G401 (cell line): ENCODE data around the gene PDE9A. TPM values are rescaled to one million over a fixed set of nuclear protein-coding genes. Genes with fewer than 3 reads are reported as not detected.

Source experiments
- DNase-seq: peaks from one replicate; pipeline ENCODE4 v3.0.0-alpha.2; 2015; ENCODE audit warnings: low spot score
- in situ Hi-C: cut with HindIII; loops from 2 replicates; pipeline ENCODE4 v1.10.0; 2016; ENCODE audit warnings: low sequenced_read_pairs, mixed read lengths
- total RNA-seq: library from RNA; depleted of rRNA; stranded (reverse); fragments of >200 nt; shearing (Covaris generic); gene quantifications from 2 replicates; pipeline ENCODE4 v1.2.3, GENCODE V29; 2014

The PDE9A gene
- total RNA-seq, 1 experiment from 2014 or later: 5.7 TPM

DNA sequence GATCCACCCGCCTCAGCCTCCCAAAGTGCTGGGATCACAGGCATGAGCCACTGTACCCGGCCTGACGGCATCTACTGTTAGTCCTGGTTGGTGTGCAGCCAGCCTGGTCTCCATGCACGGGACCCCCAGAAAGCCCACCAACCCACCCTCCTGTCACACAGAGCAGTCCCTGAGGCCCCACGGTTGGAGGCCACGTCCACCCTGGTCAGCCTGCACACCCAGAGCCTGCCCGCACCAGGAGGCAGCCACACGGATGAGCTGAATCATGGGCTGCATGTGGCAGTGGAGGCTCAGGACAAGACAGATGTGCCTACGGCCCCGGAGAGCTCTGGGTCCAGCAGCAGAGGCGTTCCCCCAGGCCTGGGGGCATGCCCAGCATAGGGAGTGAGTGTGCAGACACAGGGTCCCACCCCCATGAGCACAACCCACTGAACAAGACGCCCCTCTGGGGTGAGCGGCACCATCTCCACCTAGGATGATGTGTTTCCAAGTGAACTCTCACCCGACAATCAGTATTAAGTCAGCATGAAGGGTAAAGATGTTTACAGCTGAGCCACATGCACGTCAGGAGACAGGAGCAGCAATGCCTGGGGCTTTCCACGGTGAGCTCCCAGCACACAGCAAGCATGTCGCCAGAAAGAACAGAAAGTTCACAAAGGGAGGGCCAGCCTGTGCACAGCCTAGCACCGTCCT, 123.8 kb downstream of the PDE9A start:
- in situ Hi-C loops: no loop called here
- DNase-seq: no peak

DNA sequence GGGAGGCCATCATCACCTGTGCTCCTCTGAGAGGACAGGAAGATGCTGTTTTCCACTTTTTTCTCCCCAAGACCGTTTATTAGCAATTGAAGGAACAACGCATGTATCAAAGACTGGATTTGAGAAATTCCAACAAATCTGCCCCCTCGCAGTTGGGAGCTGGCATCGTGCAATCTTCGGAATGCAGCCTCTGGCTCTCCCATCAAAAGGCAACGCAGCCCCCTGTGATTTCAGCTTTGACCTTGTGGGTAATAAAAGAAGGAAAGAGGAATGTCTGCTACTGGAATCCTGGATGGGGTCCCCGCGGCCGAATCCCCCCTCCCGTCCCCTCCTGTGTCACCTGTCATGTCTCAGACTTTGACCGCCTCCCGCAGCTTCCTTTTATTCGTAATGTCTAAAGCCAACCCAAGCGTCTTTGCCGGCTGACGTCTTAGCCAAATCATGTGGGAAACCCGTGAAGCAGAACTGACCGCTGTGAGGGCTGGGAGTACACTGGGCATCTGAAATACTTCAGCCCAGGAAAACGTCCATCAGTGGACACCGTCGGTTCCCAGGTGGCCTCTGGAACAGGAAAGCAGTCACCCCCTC, 124.4 kb downstream of the PDE9A start:
- in situ Hi-C loops: no loop called here
- peak; percentile 50 for DNase-seq

DNA sequence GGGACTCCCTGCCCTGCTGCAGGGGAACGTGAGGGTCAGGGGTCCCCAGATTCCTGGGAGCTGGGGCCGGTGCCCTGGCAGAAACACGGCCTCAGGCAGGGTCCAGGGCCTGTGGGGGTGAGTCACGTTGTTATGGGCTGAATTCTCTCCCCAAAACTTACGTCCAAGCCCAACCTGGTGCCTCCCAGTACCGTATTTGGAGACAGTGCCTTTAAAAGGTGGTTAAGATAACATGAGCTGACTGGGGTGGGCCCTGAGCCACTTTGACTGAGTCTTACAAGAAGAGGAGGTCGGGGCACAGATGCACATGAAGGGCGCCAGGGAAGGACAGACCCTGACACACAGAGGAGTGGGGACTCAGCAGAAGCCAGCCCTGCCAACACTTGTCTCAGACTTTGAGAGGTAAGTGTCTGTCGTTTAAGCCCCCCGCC, 126.0 kb downstream of the PDE9A start:
- in situ Hi-C loops: no loop called here
- DNase-seq: no peak

DNA sequence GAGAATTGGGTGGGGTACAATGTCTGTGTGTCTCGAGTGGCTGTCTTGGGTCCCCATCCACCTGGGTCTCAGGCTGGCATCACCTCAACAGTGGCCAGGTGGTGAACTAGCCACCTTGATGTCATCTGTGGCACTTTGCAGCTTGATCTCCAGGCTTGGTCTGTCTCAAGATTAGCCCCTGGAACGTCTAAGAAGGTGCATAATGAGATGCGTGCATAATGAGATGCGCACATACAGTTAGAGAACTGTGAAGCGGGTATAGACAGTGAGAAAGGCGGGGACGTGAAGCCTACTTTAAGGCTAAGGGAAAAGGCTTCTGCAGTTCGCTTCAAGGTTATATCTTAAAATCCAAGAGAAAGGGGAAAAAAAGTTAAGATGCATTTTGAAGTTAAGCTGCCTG, 127.2 kb downstream of the PDE9A start:
- in situ Hi-C loops: no loop called here
- DNase-seq: no peak

DNA sequence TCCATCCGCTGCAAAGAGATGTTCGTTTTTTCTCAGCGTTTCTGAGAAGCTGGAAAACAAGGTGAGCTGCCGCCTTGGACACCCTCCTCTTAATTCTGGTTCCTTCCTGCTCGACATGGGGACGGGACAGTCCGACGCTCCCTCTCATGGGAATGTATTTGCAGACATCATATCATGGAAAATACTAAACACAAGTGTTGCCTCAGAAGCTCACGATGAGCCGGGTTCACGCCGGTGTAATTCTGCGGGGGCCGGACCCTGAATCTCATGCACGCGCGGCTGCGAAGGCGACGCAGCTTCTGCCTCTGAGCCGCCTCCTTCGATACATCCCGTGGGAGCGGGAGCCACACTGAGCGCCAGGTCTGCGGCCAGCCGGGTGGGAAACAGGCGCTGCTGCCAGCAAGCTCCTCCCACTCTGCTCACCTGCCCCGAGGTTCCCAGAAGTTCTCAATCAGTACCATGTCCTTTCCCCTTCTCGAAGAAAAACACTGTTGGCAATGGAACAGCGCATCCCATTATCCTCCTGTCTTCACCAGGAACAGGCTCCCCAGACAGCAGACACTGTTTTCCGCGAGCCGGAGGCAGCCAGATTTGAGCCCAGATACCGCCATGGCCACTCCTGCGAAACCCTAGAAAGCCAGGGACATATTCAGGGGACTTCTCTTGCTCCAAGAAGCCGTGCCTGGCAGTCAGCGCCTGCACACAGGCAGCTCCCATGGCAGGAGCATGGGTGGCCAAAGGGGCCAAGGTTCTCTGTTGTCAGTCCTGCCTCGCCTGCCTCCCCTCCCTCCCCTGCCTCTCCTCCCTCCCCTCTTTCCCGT, 127.9 kb downstream of the PDE9A start:
- DNase-seq: peak; percentile 63

DNA sequence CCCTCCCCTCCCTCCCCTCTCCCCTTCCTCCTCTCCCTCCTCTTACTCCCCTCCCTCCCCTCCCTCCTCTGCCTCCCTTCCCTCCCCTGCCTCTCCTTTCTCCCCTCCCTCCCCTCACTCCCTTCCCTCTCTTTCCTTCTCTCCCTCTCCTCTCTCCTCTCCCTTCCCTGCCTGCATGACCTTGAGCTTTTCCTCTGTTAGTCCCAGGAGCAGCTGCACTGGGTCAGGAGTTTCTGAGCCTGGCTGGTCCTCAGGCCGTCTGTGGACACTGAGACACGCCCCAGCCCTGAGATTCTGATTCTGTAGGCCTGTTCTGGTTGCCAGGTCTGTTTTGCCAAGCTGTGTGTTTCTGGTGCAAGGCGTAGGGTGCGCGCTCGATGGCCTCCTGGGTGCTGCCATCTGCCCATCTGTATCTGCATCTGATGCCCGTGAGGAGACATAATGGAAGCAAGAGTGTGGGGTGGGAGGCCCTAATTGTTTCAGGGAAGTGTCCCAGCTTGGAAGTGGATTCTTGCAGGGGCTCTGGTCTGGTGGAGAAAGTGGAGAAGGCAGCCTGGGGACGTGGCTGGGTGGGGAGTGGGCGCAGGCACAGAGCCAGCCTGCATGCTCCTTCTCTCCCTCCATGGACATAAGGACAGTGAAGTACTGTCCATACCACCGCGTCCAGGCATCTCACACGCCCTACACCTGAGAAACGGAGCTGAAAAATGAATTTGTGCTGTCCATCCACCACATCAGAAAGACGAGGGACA, 128.7 kb downstream of the PDE9A start:
- in situ Hi-C loops: no loop called here
- peak; percentile 53 for DNase-seq

More for the DNA sequence above, 127.9 kb downstream of the PDE9A start:
- in situ Hi-C loops: no loop called here

DNA sequence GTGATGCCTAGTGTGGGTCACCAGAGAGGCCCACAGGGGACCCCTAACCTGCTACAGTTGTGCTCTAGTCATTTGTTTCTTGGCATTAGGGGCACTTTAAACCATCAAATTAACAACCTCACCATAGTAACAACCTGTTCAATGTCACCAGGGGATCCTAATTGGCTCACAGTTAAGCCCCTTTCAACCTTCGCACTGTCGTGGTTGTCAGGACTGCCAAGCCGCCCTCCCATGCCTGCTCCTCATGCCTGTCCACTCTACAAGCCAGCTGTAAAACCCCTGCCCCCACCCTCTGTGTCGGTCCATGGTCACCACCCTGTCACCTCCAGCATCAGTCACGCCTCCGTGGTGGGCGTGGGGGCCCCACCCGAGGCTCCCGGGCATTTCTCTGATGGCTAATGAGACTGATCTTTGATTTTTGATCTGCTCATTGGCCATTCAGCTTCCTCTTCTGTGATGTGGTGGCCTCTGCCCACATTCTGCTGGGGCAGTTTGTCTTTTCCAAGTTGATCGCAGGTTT, 129.4 kb downstream of the PDE9A start:
- no peak for DNase-seq
- in situ Hi-C loops: no loop called here

DNA sequence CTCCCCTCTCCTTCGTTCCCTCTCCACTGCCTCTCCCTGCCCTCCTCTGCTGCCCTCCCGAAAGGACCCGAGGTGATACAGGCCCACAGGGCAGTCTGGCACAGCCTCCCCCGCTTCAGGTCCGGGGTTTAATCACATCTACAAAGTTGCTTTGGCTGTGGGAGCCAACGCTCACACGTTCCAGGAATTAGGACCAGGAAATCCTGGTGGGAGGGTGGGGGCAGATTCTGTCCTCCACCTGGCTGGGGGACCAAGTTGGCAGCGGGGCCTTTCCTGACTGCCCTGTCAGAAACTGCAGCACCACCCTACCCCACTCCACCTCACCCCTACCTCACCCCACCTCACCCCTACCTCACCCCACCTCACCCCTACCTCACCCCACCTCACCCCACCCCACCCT, 130.9 kb downstream of the PDE9A start:
- in situ Hi-C loops: no loop called here
- no peak for DNase-seq

DNA sequence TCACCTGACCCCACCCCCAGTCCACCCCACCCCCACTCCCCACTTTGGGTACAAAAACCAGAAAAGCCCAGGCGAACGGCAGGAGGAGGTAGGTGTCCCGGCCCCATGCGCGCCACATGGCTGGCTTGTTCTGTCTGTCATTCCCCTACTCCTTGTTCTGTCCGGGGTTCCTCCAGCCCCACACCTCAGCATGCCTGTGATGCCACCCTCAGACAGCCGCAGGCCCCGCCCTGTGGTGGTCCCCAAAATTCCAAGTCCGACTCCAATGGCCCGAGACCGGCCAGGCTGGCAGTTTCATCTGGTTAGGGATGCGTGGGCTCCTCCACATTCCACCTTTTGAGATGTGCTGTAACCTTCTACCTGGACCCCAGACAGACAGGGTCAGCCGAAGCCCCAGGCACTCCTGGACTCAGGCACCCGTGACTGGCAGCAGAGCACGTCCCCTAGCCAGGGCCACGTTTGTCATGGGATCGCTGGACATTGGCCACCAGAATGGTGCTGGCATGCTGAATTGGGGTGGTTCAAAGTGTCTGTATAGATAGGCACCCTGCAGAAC, 131.6 kb downstream of the PDE9A start:
- in situ Hi-C loops: no loop called here
- no peak for DNase-seq

DNA sequence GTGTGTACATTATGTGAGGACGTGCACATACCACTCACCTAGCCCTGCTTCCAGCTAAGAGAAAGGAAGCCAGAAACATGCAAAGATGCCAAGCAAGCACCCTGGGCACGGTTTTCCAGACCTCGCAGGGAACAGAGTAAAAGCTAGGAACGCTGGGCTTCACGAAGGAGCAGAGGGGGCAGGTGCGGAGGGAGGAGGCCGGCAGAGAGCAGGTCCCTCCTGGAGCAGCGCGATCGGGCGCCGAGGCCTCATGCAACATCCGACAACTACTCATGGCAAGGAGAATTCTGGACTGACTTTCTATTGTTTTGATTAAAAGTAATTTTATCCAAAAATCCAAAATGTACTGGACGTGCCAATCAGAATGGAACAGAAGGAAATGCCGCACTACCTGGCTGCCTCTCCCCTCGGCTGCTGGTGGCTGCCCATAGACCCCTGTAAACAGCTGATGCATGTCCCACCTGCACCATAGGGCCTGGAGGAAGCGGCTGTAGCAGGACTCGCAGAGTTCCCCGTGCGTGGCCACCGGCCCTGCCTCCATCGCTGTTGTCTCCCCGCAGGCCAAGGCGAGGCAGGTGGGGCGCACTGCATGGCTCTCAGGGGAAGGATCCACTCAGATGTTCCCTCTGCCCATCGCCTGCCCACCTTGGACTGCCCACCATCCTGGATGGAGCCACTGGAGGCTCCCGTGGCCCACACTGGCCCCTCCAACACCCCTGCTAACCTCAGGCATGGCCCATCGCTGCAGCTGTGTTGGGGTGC, 132.4 kb downstream of the PDE9A start:
- DNase-seq: no peak
- in situ Hi-C loops: no loop called here

DNA sequence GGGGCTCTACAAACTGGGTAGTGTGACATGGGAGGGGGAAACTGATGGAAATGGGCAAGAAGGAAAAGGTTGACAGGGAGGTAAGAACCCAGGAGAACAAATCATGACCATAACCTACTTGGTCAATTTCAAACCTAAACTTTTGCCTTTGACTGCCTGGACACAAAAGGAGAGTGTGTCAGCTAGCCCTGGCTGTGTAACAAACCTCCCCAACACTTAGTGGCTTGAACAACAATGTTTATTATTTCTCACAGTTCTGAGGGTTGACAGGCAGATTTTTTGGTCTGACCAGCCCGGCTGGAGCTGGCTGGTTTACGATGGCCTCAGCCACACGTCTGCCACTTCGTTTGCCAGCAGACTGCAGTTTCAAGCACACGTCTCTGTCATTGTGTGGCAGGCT, 133.5 kb downstream of the PDE9A start:
- in situ Hi-C loops: no loop called here

DNA sequence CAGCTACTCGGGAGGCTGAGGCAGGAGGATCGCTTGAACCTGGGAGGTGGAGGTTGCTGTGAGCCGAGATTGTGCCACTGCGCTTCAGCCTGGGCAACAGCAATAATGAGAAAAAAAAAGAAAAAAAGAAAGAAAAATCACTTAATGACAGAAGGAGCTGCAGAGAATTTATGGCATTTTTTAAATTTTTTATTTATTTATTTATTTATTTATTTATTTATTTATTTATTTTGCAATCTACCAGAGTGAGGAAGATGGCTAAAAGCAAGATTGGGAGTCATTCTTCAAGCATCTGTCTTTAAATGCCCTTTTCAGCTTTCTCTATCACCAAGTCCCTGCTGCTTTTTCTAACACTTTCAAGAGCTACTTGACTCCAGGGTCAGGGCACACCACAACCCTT, 134.2 kb downstream of the PDE9A start:
- in situ Hi-C loops: no loop called here
- DNase-seq: no peak

More for the DNA sequence above, 133.5 kb downstream of the PDE9A start:
- no peak for DNase-seq

DNA sequence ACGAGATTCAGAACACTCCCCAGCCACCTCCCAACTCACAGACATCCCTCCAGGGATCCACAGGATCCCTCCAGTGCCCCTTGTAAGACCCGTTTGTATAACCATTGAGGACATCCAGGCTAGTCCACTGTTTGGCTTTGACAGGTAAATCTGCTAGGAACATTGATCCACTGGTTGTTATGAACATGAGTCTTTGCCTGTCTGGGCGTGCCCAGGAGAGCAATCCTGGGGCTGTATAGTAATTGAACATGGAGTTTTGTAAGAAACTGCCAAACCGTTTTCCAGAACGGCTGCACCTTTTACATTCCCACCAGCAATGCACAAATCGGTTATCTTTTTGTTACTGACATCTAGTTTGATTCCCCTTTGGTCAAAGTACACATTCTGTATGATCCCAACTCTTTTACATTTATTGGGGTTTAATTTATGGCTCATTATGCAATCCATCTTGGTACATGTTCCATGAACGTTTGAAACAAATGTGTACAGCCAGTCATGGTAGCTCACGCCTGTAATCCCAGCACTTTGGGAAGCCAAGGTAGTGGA, 137.2 kb downstream of the PDE9A start:
- in situ Hi-C loops: no loop called here
- DNase-seq: no peak

DNA sequence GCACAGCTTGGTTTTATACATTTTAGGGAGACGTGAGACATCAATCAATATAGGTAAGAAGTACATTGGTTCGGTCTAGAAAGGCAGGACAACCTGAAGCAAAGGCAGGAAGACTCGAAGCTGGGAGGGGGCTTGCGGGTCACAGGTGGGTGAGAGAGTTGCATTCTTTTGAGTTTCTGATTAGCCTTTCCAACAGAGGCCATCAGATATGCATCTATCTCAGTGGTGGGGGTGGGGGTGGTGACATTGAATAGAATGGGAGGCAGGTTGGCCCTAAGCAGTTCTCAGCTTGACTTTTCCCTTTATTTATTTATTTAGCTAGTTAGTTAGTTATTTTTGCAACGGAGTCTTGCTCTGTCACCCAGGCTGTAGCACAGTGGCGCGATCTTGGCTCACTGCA, 140.4 kb downstream of the PDE9A start:
- in situ Hi-C loops: no loop called here
- DNase-seq: no peak

DNA sequence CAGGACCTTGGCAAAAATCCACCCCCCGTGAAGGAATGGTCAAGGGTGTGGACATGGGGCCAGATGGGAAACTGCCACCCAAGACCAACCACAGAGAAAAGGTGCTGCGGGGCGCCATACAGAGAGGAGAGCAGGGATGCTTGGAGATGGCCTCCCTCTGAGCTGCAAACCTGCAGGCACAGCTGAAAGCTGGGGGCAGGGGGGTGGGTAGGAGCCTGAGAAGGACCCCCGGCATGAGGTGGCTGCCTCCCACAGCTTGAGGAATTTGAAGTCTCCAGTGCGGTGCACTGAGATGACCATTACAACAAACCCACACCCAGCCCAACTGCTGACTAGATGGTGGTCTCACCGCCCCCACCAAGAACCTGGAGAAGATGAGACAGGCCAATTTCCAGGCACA, 141.1 kb downstream of the PDE9A start:
- in situ Hi-C loops: no loop called here
- DNase-seq: no peak

DNA sequence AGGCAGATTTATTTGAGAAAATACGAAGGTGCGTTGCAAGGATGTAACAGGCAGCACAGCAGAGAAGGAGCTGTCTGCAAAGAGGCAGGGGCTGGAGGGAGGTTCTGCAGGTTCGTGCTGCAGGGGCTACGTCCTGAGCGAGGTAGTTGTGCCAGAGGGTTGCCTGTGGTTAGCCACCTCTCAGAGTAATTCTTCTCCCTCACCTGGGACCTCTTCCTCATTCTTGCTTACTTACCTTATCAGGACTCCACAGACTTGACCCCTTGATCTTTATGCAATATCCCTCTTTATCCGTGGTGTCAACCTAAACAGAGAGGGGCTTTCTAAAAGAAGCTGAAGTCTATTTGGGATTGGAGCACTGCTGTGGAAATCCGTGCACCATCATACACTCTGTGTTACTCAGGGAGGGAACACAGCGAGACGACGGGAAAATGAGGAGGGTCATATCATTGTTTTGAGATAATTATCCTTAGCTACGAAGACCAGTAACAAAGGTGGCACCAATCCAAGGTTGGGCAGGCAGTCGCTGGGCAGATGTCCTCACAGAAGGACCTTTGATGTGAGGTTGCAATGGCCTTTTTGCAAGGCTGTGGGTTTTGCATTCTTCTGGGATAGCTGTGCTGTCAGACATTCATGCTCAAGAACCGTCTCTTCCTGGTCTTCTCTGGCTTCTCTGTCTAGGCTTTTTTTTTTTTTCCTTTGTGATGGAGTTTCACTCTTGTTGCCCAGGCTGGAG, 143.1 kb downstream of the PDE9A start:
- no peak for DNase-seq
- in situ Hi-C loops: no loop called here

DNA sequence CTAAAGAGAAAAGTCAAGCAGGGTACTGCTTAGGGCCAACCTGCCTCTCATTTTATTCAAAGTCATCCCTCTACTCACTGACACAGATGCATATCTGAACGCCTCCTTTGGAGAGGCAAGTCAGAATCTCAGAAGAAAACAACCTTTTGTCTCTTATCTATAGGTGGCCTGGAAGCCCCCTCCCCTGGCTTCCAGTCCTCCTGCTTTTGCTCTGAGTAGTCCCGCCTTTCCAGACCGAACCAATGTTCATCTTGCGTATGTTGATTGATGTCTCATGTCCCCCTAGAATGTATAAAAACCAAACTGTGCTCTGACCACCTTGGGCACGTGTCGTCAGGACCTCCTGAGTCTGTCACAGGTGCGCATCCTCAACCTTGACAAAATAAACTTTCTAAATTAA, 144.1 kb downstream of the PDE9A start:
- DNase-seq: no peak
- in situ Hi-C loops: no loop called here

DNA sequence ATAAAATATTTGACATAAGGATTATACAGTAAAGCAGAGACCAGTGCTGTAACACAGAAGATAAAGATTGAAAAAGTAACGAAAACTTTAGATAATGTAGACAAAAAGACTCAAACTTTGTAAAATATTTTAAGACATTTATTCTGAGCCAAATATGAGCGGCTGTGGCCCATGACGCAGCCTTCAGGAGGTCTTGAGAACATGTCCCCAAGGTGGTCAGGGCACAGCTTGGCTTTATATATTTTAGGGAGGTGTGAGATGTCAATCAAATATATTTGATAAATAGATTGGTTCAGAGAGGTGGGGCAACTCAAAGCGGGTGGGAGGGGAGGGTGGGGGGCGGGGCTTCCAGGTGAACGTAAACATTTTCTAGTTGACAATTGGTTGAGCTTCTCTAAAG, 144.7 kb downstream of the PDE9A start:
- in situ Hi-C loops: no loop called here

More for the DNA sequence above, 144.7 kb downstream of the PDE9A start:
- no peak for DNase-seq
